ENCODE data around the gene MORF4L2.
"Not testable (repeated sequence)": the region's sequence is repeated elsewhere in the genome, so short reads cannot be mapped to it uniquely, and the experiment has no call there.

MORF4L2 gene

DNA sequence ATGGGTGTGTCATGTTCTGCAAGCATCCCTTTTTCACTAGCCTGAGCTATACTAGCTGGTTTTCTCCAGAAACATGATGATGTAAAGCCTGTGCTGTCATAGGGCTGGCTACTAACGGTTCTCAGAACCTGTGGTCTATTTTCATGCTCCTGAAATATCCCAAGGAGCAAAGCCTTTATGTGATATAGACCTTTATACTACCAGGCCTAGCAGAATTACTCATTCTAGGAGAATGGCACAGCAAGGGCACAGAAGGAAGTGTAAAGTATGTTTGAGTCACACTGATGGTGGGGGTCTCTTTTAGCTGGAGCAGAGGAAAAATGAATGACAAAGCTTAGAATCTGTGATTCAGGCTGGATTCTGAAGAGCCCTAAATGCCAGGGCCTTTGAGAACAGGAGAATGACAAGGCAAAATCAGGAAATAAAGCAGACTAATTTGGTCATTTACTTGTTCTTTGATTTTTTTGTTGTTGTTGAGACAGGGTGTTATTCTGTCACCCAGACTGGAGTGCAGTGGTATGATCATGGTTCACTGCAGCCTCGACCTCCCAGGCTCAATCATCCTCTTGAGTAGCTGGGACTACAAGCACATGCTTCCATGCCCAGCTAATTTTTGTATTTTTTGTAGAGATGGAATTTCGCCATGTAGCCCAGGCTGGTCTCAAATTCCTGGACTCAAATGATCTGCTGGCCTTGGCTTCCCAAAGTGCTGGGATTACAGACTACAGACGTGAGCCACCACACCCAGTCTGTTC, 45.9 kb downstream of the MORF4L2 start:
- intact Hi-C loops (cut with DNase I), result no loop called here
- no peak for DNase-seq

DNA sequence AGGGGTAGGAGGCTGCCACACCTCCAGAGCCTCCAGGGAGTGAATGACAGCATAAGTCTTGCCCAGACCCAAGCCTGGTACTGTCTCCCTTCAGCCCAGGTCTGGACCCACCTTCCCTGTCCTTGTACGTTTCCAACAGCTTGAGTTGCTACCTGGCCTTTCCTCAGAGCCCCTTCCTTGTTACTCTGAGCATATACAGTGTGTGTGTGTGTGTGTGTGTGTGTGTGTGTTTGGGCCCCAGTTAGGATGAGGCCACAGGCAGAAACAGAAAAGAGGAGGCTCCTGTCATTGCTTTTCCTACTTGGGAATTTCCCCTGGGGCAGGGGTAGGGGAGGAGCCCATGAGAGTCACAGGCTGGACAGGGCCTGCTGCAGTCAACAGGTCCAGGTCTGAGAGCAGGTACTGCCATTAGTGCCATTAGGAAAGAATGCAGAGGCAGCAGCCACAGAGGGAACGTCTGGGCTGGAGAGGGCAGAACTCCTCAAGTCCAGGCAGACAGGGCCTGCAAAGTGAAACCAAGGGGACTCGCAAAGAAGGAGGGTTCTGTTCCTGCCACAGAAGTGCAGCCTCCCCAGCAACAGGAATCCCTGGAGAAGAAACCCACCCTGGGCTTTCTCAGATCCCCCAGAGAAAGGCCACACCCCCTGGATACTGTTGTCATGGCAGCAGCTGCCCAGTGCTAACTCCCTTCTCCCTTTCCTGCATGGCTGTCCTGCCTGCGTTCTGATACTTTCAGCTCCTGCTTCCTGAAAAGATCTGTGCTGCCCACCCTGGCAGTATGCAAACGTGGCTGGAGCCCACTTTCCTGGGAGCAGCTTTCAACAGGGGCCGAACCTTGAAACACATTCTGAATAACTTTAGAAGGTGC, 47.8 kb downstream of the MORF4L2 start:
- intact Hi-C loops (cut with DNase I), result not testable (repeated sequence)
- peak in 5 of 42 donors; percentile 5 to 40 (median 21) for DNase-seq

DNA sequence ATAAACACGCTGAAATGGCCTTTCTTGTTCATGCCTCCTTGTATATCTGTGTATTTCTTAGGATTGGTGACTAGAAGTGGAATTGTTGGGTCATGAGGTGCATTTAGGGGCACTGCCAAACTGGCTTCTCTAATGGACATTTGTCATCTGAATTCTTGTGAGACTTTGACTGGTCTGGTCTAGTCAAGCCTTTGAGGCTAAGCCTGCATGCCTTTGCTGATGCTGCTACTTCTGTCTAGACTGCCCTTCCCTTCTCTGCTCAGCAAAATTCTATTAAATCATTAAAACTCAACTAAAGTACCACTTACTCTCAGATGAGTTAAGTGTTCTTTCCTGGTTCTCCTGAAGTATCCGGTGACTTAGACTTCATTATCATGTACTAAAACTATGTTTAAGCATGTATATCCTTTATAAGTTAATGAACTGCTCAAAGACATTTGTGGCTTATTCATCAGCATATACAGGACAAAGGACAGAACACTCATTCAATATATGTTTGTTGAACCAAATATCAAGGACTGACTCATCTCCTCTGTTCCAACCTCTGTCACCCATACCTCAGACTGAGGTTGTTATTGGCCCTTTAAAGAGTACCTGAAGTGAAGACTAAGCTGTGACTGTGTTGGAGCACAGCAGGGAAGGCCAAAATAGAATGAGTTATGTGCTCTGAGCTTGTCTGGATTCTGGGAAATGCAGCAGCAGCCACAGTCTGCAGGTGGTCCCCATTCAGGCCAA, 48.7 kb downstream of the MORF4L2 start:
- intact Hi-C loops (cut with DNase I), result no loop called here
- no peak for DNase-seq

DNA sequence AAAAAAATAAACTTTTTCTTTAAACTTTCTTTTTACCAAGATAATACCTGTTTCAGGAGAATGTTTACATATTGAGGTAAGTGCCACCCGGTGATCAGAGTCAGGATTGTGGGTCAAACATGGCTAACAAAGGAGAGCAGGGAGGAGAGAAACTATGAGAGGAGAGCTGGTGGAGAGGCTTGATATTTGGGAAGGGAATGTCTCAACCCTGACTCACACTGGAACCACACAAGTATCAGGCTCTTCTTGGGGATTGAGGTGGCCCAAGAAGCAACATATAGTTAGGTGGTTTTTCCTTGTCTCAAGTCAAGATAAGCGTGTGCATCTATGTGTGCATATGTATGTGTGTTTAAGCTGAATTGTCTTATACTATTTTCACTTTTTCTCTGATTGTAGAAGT, 51.1 kb downstream of the MORF4L2 start:
- intact Hi-C loops (cut with DNase I), result no loop called here
- no peak for DNase-seq

DNA sequence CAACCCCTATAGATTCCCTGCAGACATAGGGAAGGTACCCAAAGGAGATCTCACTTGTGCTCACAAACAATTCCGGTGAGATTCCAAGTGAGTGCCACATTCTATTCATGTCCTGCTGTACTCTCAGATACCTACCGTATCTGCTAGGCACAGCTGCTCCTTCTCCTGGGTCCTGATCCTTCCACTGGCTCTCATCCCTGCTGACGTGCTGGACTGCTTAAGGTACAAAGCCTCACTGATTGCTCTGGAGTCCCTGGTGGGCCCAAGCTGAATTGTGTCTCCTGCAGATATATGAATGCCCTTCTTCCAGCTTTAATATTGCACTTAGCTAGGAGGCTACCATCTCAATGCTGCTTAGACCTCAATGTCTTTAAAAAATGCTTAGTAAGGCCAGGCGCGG, 55.4 kb downstream of the MORF4L2 start:
- intact Hi-C loops (cut with DNase I), result no loop called here
- no peak for DNase-seq

DNA sequence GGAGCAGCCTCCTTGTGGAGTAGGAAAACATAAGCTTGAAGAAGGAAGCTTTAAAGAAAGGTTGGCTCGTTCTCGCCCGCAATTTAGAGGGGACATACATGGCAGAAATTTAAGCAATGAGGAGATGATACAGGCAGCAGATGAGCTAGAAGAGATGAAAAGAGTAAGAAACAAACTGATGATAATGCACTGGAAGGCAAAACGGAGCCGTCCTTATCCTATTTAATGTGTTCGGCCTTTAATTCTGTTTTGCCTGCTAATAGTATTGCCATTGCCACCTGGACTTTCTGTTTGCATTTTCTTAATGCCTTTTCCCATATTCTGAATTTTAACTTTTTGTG, 56.4 kb downstream of the MORF4L2 start:
- intact Hi-C loops (cut with DNase I), result no loop called here
- no peak for DNase-seq

DNA sequence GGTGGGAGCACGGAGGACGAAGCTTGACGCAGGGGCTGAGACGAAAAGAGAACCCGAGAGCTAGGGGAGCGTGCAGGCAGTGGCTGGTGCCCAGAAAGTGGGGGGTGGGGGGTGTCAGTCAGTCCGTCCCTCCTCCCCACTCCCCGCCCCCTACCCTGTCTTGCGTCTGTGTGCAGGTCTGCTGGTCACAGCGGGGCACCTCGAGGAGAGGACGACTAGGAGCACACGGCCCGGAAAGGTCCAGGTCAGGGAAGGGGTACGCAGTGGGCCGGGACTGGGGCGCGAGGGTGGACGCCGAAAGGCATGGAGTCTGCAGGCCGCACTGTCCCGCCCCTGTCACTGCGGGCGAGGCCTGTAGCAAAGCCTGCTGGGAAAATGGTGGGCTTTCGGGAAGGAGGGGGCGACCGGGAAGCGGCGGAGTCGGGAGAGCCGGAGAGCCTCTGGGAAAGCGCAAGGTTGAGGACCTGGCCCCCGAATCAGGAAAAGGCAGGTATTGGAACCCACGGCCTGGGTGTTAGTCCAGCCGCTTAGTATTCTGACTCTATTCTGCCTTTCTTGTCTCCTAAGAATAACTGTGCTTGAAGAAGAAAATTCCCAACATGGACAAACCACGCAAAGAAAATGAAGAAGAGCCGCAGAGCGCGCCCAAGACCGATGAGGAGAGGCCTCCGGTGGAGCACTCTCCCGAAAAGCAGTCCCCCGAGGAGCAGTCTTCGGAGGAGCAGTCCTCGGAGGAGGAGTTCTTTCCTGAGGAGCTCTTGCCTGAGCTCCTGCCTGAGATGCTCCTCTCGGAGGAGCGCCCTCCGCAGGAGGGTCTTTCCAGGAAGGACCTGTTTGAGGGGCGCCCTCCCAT, 57.0 kb downstream of the MORF4L2 start:
- DNase-seq, result peak; percentile 52 to 87 (median 76)
- intact Hi-C loops (cut with DNase I), result no loop called here

DNA sequence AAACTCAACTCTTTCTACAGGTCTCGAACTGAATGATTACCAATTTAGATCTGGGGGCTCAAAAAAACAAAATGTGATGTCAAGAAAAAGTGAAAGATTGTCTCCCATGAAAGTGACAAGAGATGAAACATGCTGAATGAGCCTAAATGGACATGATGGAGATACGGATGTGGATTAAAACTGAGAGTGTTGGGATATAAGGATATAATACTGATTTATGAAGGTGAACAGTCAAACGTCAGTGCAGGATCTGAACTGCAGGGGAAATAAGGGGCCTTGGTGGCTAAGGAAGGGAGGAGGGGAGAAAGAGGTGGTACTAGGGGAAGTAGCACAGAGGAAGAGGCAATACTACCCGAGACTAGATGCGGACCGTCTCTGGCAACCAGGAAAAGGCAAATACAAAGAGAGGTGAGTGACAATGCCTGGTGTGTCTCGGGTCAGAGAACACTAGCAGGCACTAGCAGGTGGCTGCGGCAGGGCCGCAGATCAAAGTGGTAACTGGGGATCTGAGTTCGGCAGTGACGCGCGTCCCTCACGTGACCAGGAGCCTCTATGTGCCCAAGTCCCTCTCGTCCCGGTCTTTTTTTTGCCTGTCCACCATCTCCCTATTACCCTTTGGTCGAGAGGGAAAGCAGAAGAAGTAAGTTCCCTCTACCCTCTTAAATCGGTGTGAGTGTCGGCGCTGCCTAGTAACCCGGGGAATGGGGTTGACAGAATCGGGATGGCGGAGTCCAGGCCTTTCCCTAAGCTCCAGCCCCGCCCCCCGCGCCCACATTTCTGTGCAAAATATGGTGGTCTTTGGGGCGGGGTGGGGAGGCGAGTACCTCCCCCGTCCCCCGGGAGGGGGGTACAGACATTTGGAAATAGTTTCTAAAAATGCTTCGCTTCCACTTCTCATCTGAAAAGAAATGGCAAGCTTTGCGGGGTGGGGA, 57.8 kb downstream of the MORF4L2 start, which contains the start of gene TCEAL1:
Gene TCEAL1, plus strand, starts transcription at position 590 of the 932 bp plus-strand sequence. CDS start 942 bp downstream, outside the sequence.
- intact Hi-C loops (cut with DNase I), result no loop called here
- peak; percentile 45 to 87 (median 72) for DNase-seq

DNA sequence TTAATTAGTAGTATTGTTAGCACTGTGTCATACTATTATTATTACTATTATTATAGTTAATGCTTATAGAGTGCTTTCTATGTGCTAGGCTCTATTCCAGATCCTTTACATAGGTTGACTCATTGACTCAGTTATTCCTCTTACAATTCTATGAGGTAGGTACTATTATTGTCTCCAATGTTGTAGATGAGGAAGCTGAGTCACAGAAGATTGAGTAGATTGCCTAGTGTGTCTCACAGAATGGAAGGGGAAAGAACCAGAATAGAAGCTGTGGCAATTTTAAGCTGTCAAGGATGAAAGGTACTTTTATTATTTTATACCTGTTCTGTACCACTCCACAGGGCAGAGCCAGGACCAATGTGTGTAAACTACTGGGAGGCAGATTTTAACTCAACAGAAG, 59.6 kb downstream of the MORF4L2 start:
- intact Hi-C loops (cut with DNase I), result no loop called here
- no peak for DNase-seq
